ENCODE measurements around the gene MB.

Gene MB

GRCh38 chr22:35618427-35619223, 1.5 kb upstream of the MB start:
- no peak for TF ChIP-seq CTCF (IDR thresholded peaks at IDR 0.05; ENCODE audit: insufficient read depth, low read length, poor library complexity, severe bottlenecking)
- no peaks in the 10 kb centered on the region for H3K27me3 ChIP-seq (replicated peaks; ENCODE audit: control insufficient read depth, insufficient read depth, low read length)
- no peak for DNase-seq (ENCODE audit: extremely low read depth, insufficient read length)
- H3K36me3 ChIP-seq (ENCODE audit: control insufficient read depth, insufficient read depth, low read length) = no peaks in the 10 kb centered on the region
- no peak overlapping the region for H3K4me3 ChIP-seq (replicated peaks; ENCODE audit: low read depth, low read length)

GRCh38 chr22:35616043-35616442, 1.1 kb downstream of the MB start:
- no peaks in the 10 kb centered on the region; the same call in 1 of the 2 replicates for H3K27me3 ChIP-seq (replicated peaks; ENCODE audit: control insufficient read depth, insufficient read depth, low read length)
- H3K4me3 ChIP-seq (replicated peaks; ENCODE audit: low read depth, low read length) = no peak overlapping the region
- no peak for DNase-seq (ENCODE audit: extremely low read depth, insufficient read length)
- no peaks in the 10 kb centered on the region for H3K36me3 ChIP-seq (ENCODE audit: control insufficient read depth, insufficient read depth, low read length)
- no peak for TF ChIP-seq CTCF (IDR thresholded peaks at IDR 0.05; ENCODE audit: insufficient read depth, low read length, poor library complexity, severe bottlenecking)

GRCh38 chr22:35615156-35615555, 2.0 kb downstream of the MB start:
- no peak for DNase-seq (ENCODE audit: extremely low read depth, insufficient read length)
- TF ChIP-seq CTCF (IDR thresholded peaks at IDR 0.05; ENCODE audit: insufficient read depth, low read length, poor library complexity, severe bottlenecking) = no peak

GRCh38 chr22:35614404-35614803, 2.7 kb downstream of the MB start:
- TF ChIP-seq CTCF (IDR thresholded peaks at IDR 0.05; ENCODE audit: insufficient read depth, low read length, poor library complexity, severe bottlenecking) = no peak
- H3K36me3 ChIP-seq (ENCODE audit: control insufficient read depth, insufficient read depth, low read length) = no peaks in the 10 kb centered on the region
- no peaks in the 10 kb centered on the region; the same call in 1 of the 2 replicates for H3K27me3 ChIP-seq (replicated peaks; ENCODE audit: control insufficient read depth, insufficient read depth, low read length)
- H3K4me3 ChIP-seq (replicated peaks; ENCODE audit: low read depth, low read length) = no peak overlapping the region
- DNase-seq (ENCODE audit: extremely low read depth, insufficient read length) = no peak

More at GRCh38 chr22:35615156-35615555, 2.0 kb downstream of the MB start:
- H3K36me3 ChIP-seq (ENCODE audit: control insufficient read depth, insufficient read depth, low read length) = no peaks in the 10 kb centered on the region
- no peaks in the 10 kb centered on the region; the same call in 1 of the 2 replicates for H3K27me3 ChIP-seq (replicated peaks; ENCODE audit: control insufficient read depth, insufficient read depth, low read length)
- H3K4me3 ChIP-seq (replicated peaks; ENCODE audit: low read depth, low read length) = no peak overlapping the region

GRCh38 chr22:35612903-35613302, 4.2 kb downstream of the MB start:
- H3K4me3 ChIP-seq (replicated peaks; ENCODE audit: low read depth, low read length) = no peak overlapping the region
- H3K27me3 ChIP-seq (replicated peaks; ENCODE audit: control insufficient read depth, insufficient read depth, low read length) = no peaks in the 10 kb centered on the region; the same call in none of the 2 replicates
- TF ChIP-seq CTCF (IDR thresholded peaks at IDR 0.05; ENCODE audit: insufficient read depth, low read length, poor library complexity, severe bottlenecking) = no peak
- no peak for DNase-seq (ENCODE audit: extremely low read depth, insufficient read length)
- H3K36me3 ChIP-seq (ENCODE audit: control insufficient read depth, insufficient read depth, low read length) = no peaks in the 10 kb centered on the region
